ENCODE data around the gene ACAN. TPM values are rescaled to one million over a fixed set of nuclear protein-coding genes. Genes with fewer than 3 reads are reported as not detected.

Gene ACAN
- total and polyA plus RNA-seq, 2 donors (not counting 3 experiments of a cell fraction or from before 2014, with no cell fraction given): not detected

- Histone ChIP-seq H3K36me3 (ENCODE audit: control insufficient read depth in 2 of 2, extremely low read depth in 1 of 2, insufficient read depth in 2 of 2, low read length in 2 of 2) (no peaks in the 10 kb centered on the region), H3K79me2 (ENCODE audit: control insufficient read depth, insufficient read depth, low read length) (no peaks in the 10 kb centered on the region), H3K4me2 (ENCODE audit: insufficient read depth, low read length) (no peak overlapping the region), H3K4me3 (replicated peaks in 1 of 3; ENCODE audit: insufficient read depth in 1 of 3, low read depth in 1 of 3, low read length in 3 of 3) (no peak overlapping the region), H2AFZ (ENCODE audit: low read depth, low read length) (no peak overlapping the region), H3K4me1 (ENCODE audit: control insufficient read depth, extremely low read depth, insufficient read depth, low read length) (no peaks in the 10 kb centered on the region), H3K9me3 (replicated peaks; ENCODE audit: control insufficient read depth, insufficient read depth, low read length) (no peaks in the 10 kb centered on the region), H3K9me1 (replicated peaks; ENCODE audit: control insufficient read depth, extremely low read depth, insufficient read depth, low read length) (no peaks in the 10 kb centered on the region), H3K9ac (replicated peaks; ENCODE audit: extremely low read depth, insufficient read depth, low read length) (no peak overlapping the region), H4K20me1 (replicated peaks; ENCODE audit: control insufficient read depth, extremely low read depth, insufficient read depth, low read length) (no peaks in the 10 kb centered on the region), H3K27me3 (ENCODE audit: control insufficient read depth in 2 of 2, insufficient read depth in 2 of 2, low read length in 2 of 2) (no peaks in the 10 kb centered on the region), H3K27ac (ENCODE audit: insufficient read depth, low read depth, low read length) (no peak overlapping the region)
- dilution Hi-C loops (cut with MboI; ENCODE audit: extremely low pct_ligation_motif_present, low sequenced_read_pairs) (no loop called here), intact Hi-C loops (cut with micrococcal nuclease) (no loop called here)
- TF ChIP-seq FOS (IDR thresholded peaks at IDR 0.05; ENCODE audit: borderline replicate concordance, insufficient read depth, low read length) (no peak), POLR2A (IDR thresholded peaks at IDR 0.05; ENCODE audit: low read depth, low read length) (no peak), GATA2 (IDR thresholded peaks at IDR 0.05; ENCODE audit: insufficient read depth, insufficient read length, low read depth, low read length) (no peak), EZH2 (IDR thresholded peaks at IDR 0.05; ENCODE audit: borderline replicate concordance, low read depth, low read length, severe bottlenecking) (no peak), MYC (IDR thresholded peaks at IDR 0.05; ENCODE audit: low read depth, low read length) (no peak), POLR2AphosphoS5 (IDR thresholded peaks at IDR 0.05; ENCODE audit: insufficient read depth, low read depth, low read length) (no peak), MAX (IDR thresholded peaks at IDR 0.05; ENCODE audit: insufficient read depth, insufficient read length) (no peak), JUN (IDR thresholded peaks at IDR 0.05; ENCODE audit: borderline replicate concordance, insufficient read depth, insufficient read length, low read depth) (no peak)
- FAIRE-seq (no peak), DNase-seq (ENCODE audit: low read depth, low spot score) (no peak)
- POLR2A ChIA-PET: no interaction called here
- CTCF ChIA-PET: no interaction called here
- no TSS peak for BruUV-seq (replicated peaks)
These were observed 18.8 kb downstream of the ACAN start for GRCh38 chr15:88821993-88822392.

- dilution Hi-C loops (cut with MboI; ENCODE audit: extremely low pct_ligation_motif_present, low sequenced_read_pairs) (no loop called here), intact Hi-C loops (cut with micrococcal nuclease) (no loop called here)
- no peak overlapping the region for H3K4me2 ChIP-seq (ENCODE audit: insufficient read depth, low read length)
- CTCF ChIA-PET: no interaction called here
- TF ChIP-seq POLR2AphosphoS5 (IDR thresholded peaks at IDR 0.05; ENCODE audit: insufficient read depth, low read depth, low read length): no peak
- TF ChIP-seq FOS (IDR thresholded peaks at IDR 0.05; ENCODE audit: borderline replicate concordance, insufficient read depth, low read length): no peak
- no peak for TF ChIP-seq MAX (IDR thresholded peaks at IDR 0.05; ENCODE audit: insufficient read depth, insufficient read length)
- TF ChIP-seq GATA2 (IDR thresholded peaks at IDR 0.05; ENCODE audit: insufficient read depth, insufficient read length, low read depth, low read length): no peak
- TF ChIP-seq EZH2 (IDR thresholded peaks at IDR 0.05; ENCODE audit: borderline replicate concordance, low read depth, low read length, severe bottlenecking): no peak
- TF ChIP-seq CTCF (IDR thresholded peaks at IDR 0.05; ENCODE audit: extremely low read depth in 1 of 2, insufficient read depth in 1 of 2, low read depth in 1 of 2, low read length in 2 of 2): no peak
- no peak for TF ChIP-seq POLR2A (IDR thresholded peaks at IDR 0.05; ENCODE audit: low read depth, low read length)
- no peak for TF ChIP-seq MYC (IDR thresholded peaks at IDR 0.05; ENCODE audit: low read depth, low read length)
- TF ChIP-seq JUN (IDR thresholded peaks at IDR 0.05; ENCODE audit: borderline replicate concordance, insufficient read depth, insufficient read length, low read depth): no peak
- H3K4me3 ChIP-seq (replicated peaks in 1 of 3; ENCODE audit: insufficient read depth in 1 of 3, low read depth in 1 of 3, low read length in 3 of 3): no peak overlapping the region
- BruUV-seq (replicated peaks): no TSS peak
- H3K9me3 ChIP-seq (replicated peaks; ENCODE audit: control insufficient read depth, insufficient read depth, low read length): no peaks in the 10 kb centered on the region
- no peak overlapping the region for H3K27ac ChIP-seq (ENCODE audit: insufficient read depth, low read depth, low read length)
- H3K9ac ChIP-seq (replicated peaks; ENCODE audit: extremely low read depth, insufficient read depth, low read length): no peak overlapping the region
- H2AFZ ChIP-seq (ENCODE audit: low read depth, low read length): no peak overlapping the region
- H4K20me1 ChIP-seq (replicated peaks; ENCODE audit: control insufficient read depth, extremely low read depth, insufficient read depth, low read length): no peaks in the 10 kb centered on the region
- POLR2A ChIA-PET: no interaction called here
- DNase-seq (ENCODE audit: low read depth, low spot score) (no peak), FAIRE-seq (no peak)
- peaks cover 0 to 2% of the 10 kb centered on the region in 2 experiments for H3K27me3 ChIP-seq (ENCODE audit: control insufficient read depth in 2 of 2, insufficient read depth in 2 of 2, low read length in 2 of 2)
- no peaks in the 10 kb centered on the region for H3K9me1 ChIP-seq (replicated peaks; ENCODE audit: control insufficient read depth, extremely low read depth, insufficient read depth, low read length)
- no peaks in the 10 kb centered on the region for H3K79me2 ChIP-seq (ENCODE audit: control insufficient read depth, insufficient read depth, low read length)
- no peaks in the 10 kb centered on the region for H3K4me1 ChIP-seq (ENCODE audit: control insufficient read depth, extremely low read depth, insufficient read depth, low read length)
- H3K36me3 ChIP-seq (ENCODE audit: control insufficient read depth in 2 of 2, extremely low read depth in 1 of 2, insufficient read depth in 2 of 2, low read length in 2 of 2): no peaks in the 10 kb centered on the region
These were observed 25.6 kb downstream of the ACAN start for GRCh38 chr15:88828791-88829190.
